H9 (cell line): ENCODE data around the gene COPB1. TPM values are rescaled to one million over a fixed set of nuclear protein-coding genes. Genes with fewer than 3 reads are reported as not detected.
A peak's percentile ranks its signal among the peaks of the same experiment; 100 is the strongest.

ENCODE experiments used
- DNase-seq: peaks from one replicate; pipeline ENCODE4 v3.0.0-alpha.2; 2017
- H2AFZ ChIP-seq: one replicate; pipeline ENCODE4 v1.6.1; 2013; ENCODE audit warnings: mild to moderate bottlenecking, low read length, control low read depth, moderate library complexity
- H2AK5ac ChIP-seq: 2 replicates; pipeline ENCODE4 v1.6.1; 2013; ENCODE audit warnings: low read length, control low read depth, mixed read lengths; ENCODE audit not compliant: insufficient read length
- H2BK120ac ChIP-seq: one replicate; pipeline ENCODE4 v1.6.1; 2013; ENCODE audit warnings: low read depth, mild to moderate bottlenecking, low read length, control low read depth, inconsistent platforms; ENCODE audit not compliant: poor library complexity, severe bottlenecking
- H2BK12ac ChIP-seq: 2 replicates; pipeline ENCODE4 v1.6.1; 2013; ENCODE audit warnings: low read length, control low read depth, mixed read lengths, low read depth; ENCODE audit not compliant: insufficient read length
- H2BK15ac ChIP-seq: 2 replicates; pipeline ENCODE4 v1.6.1; 2013; ENCODE audit warnings: low read depth, low read length, control low read depth
- H2BK20ac ChIP-seq: one replicate; pipeline ENCODE4 v1.6.1; 2013; ENCODE audit warnings: low read depth, mild to moderate bottlenecking, low read length, control low read depth, inconsistent platforms; ENCODE audit not compliant: poor library complexity, severe bottlenecking
- H2BK5ac ChIP-seq: 2 replicates; pipeline ENCODE4 v1.6.1; 2013; ENCODE audit warnings: low read length, control low read depth, mixed read lengths; ENCODE audit not compliant: insufficient read length
- H3K14ac ChIP-seq: 2 replicates; pipeline ENCODE4 v1.6.1; 2013; ENCODE audit warnings: low read length, control low read depth; ENCODE audit not compliant: insufficient read depth
- H3K18ac ChIP-seq: 2 replicates; pipeline ENCODE4 v1.6.1; 2013; ENCODE audit warnings: low read depth, mild to moderate bottlenecking, mixed read lengths, low read length, control low read depth; ENCODE audit not compliant: insufficient read length
- H3K23ac ChIP-seq: 2 replicates; pipeline ENCODE4 v1.6.1; 2013; ENCODE audit warnings: low read length, control low read depth, mixed read lengths, low read depth; ENCODE audit not compliant: insufficient read length
- H3K23me2 ChIP-seq: 2 replicates; pipeline ENCODE4 v1.6.1; 2013; ENCODE audit warnings: low read depth, mild to moderate bottlenecking, mixed read lengths, low read length, control low read depth; ENCODE audit not compliant: insufficient read length, poor library complexity, severe bottlenecking
- H3K27ac ChIP-seq: 2 replicates; pipeline ENCODE4 v1.5.1; 2013; ENCODE audit warnings: low read length, control low read depth, mixed read lengths, low read depth; ENCODE audit not compliant: insufficient read length
- H3K27me3 ChIP-seq: 2 replicates; pipeline ENCODE4 v1.6.1; 2013; ENCODE audit warnings: low read length, control low read depth, inconsistent platforms; ENCODE audit not compliant: insufficient read depth
- H3K4ac ChIP-seq: 2 replicates; pipeline ENCODE4 v1.6.1; 2013; ENCODE audit warnings: low read depth, mild to moderate bottlenecking, control low read depth, inconsistent platforms, low read length, moderate library complexity
- H3K4me1 ChIP-seq: 2 replicates; pipeline ENCODE4 v1.6.1; 2013; ENCODE audit warnings: low read length, control low read depth, inconsistent platforms; ENCODE audit not compliant: insufficient read depth
- H3K4me2 ChIP-seq: 2 replicates; pipeline ENCODE4 v1.6.1; 2013; ENCODE audit warnings: low read length, control low read depth, mixed read lengths; ENCODE audit not compliant: insufficient read length, insufficient read depth
- H3K56ac ChIP-seq: 2 replicates; pipeline ENCODE4 v1.6.1; 2013; ENCODE audit warnings: low read depth, mild to moderate bottlenecking, mixed read lengths, low read length, control low read depth; ENCODE audit not compliant: insufficient read length
- H3K79me1 ChIP-seq: 2 replicates; pipeline ENCODE4 v1.6.1; 2013; ENCODE audit warnings: low read depth, mild to moderate bottlenecking, moderate library complexity, low read length, control low read depth, inconsistent platforms; ENCODE audit not compliant: insufficient read depth, poor library complexity, severe bottlenecking
- H3K79me2 ChIP-seq: 2 replicates; pipeline ENCODE4 v1.6.1; 2013; ENCODE audit warnings: low read length, control low read depth, inconsistent platforms; ENCODE audit not compliant: insufficient read depth
- H3K9ac ChIP-seq: 2 replicates; pipeline ENCODE4 v1.6.1; 2013; ENCODE audit warnings: low read length, control low read depth, mixed read lengths; ENCODE audit not compliant: insufficient read length; ENCODE audit errors: extremely low read depth
- H3K9me3 ChIP-seq: one replicate; pipeline ENCODE4 v1.6.1; 2013; ENCODE audit warnings: low read depth, low read length, inconsistent platforms; ENCODE audit not compliant: control insufficient read depth
- H3T11ph ChIP-seq: one replicate; pipeline ENCODE4 v1.6.1; 2013; ENCODE audit warnings: mild to moderate bottlenecking, low read length, control low read depth, inconsistent platforms
- H4K20me1 ChIP-seq: one replicate; pipeline ENCODE4 v1.6.1; 2013; ENCODE audit not compliant: control insufficient read depth, insufficient read length, insufficient read depth
- H4K5ac ChIP-seq: 2 replicates; pipeline ENCODE4 v1.6.1; 2013; ENCODE audit warnings: low read depth, mild to moderate bottlenecking, mixed read lengths, low read length, control low read depth; ENCODE audit not compliant: insufficient read length
- H4K8ac ChIP-seq: replicated peaks from 2 replicates; pipeline ENCODE4 v1.6.1; 2013; ENCODE audit warnings: low read length, control low read depth, mixed read lengths, low read depth; ENCODE audit not compliant: insufficient read length
- H4K91ac ChIP-seq: 2 replicates; pipeline ENCODE4 v1.6.1; 2013; ENCODE audit warnings: low read depth, mild to moderate bottlenecking, moderate library complexity, mixed read lengths, low read length, control low read depth; ENCODE audit not compliant: insufficient read length
- H3K27ac Mint-ChIP-seq, 3 experiments: 2 replicates in 2 of 3; 3 replicates in 1 of 3; pipeline ENCODE4 v1.8.0; 2020 to 2021; ENCODE audit warnings: mixed read lengths in 3 of 3, mild to moderate bottlenecking in 1 of 3, moderate library complexity in 1 of 3
- H3K27me3 Mint-ChIP-seq: 2 replicates; pipeline ENCODE4 v1.8.0; 2021; ENCODE audit warnings: low read depth, mild to moderate bottlenecking, moderate library complexity, mixed read lengths
- H3K36me3 Mint-ChIP-seq, 3 experiments: 2 replicates in 2 of 3; 3 replicates in 1 of 3; pipeline ENCODE4 v1.8.0; 2020 to 2021; ENCODE audit warnings: low read depth in 3 of 3, mixed read lengths in 3 of 3; ENCODE audit not compliant: insufficient read depth in 1 of 3
- H3K4me1 Mint-ChIP-seq, 2 experiments: 2 replicates each; pipeline ENCODE4 v1.8.0; 2020; ENCODE audit warnings: mixed read lengths in 2 of 2
- H3K4me3 Mint-ChIP-seq, 2 experiments: 2 replicates in 1 of 2; 3 replicates in 1 of 2; pipeline ENCODE4 v1.8.0; 2020 to 2021; ENCODE audit warnings: mild to moderate bottlenecking in 2 of 2, mixed read lengths in 2 of 2, moderate library complexity in 1 of 2
- H3K9me3 Mint-ChIP-seq, 2 experiments: 2 replicates in 1 of 2; 3 replicates in 1 of 2; pipeline ENCODE4 v1.8.0; 2020; ENCODE audit warnings: mild to moderate bottlenecking in 2 of 2, mixed read lengths in 2 of 2, moderate library complexity in 1 of 2
- CTCF ChIP-seq: fragments of 200-600 bp; sonication (generic); conservative IDR thresholded peaks from 3 replicates; pipeline ENCODE4 v1.8.0; 2021; ENCODE audit warnings: antibody characterized with exemption, mild to moderate bottlenecking
- WGBS: extraction: QIAGEN DNeasy Blood & Tissue Kit; methylation state at CpG from one replicate; pipeline ENCODE4 v1.1.7; 2013; ENCODE audit warnings: missing lambda C conversion rate, low lambda C conversion rate, mixed read lengths; ENCODE audit not compliant: insufficient read length; ENCODE audit errors: extremely low coverage; 5-methylcytosine and 5-hydroxymethylcytosine counted together
- total RNA-seq: library from RNA; stranded (reverse); gene quantifications from 2 replicates; pipeline ENCODE4 v1.2.1, GENCODE V29; 2021

COPB1 gene
- total RNA-seq, 1 experiment from 2014 or later, result 71.6 TPM

GRCh38 chr11:14503023-14503422 lies 3.4 kb upstream of the COPB1 start:
- Histone ChIP-seq H3K79me1 (no peaks in the 10 kb centered on the region), H4K20me1 (no peaks in the 10 kb centered on the region), H4K5ac (no peak overlapping the region), H3K18ac (no peak overlapping the region), H3K27ac (no peak overlapping the region), H3K23ac (no peak overlapping the region), H3K23me2 (peaks cover 6% of the 10 kb centered on the region), H2BK5ac (no peak overlapping the region), H2AFZ (no peak overlapping the region), H4K91ac (no peak overlapping the region), H4K8ac (no peak overlapping the region), H3K4me2 (no peak overlapping the region), H3K4me1 (no peaks in the 10 kb centered on the region), H3K27me3 (no peaks in the 10 kb centered on the region), H3K79me2 (no peaks in the 10 kb centered on the region), H3K56ac (no peak overlapping the region), H2BK120ac (no peak overlapping the region), H3K9me3 (no peaks in the 10 kb centered on the region), H2AK5ac (no peak overlapping the region), H3T11ph (no peak overlapping the region), H3K9ac (no peak overlapping the region), H2BK20ac (no peak overlapping the region), H2BK15ac (no peak overlapping the region), H3K4ac (no peak overlapping the region), H3K14ac (no peak overlapping the region), H2BK12ac (no peak overlapping the region)
- Mint-ChIP-seq H3K4me3 (no peak overlapping the region), H3K9me3 (no peaks in the 10 kb centered on the region), H3K27me3 (no peaks in the 10 kb centered on the region), H3K36me3 (peaks cover 19 to 46% (median 41%) of the 10 kb centered on the region in 3 experiments), H3K4me1 (peaks cover 8 to 9% of the 10 kb centered on the region in 2 experiments), H3K27ac (peak overlapping the region in 1 of 3 experiments; percentile 72; a peak in 2 of 7 replicates)
- DNase-seq, result no peak
- no CpG with 5 or more reads among the region's 1 CpG for WGBS
- TF ChIP-seq CTCF, result no peak
